Adrenal gland (tissue), 12 donors: Measurements from ENCODE around the gene GIGYF2. TPM values are rescaled to one million over a fixed set of nuclear protein-coding genes. Genes with fewer than 3 reads are reported as not detected.

Experiments
- DNase-seq, 7 donors: peaks; one replicate each; pipeline ENCODE4 v3.0.0-alpha.2; 2019 to 2020
- H3K27ac ChIP-seq, 5 donors: fragments of 200-600 bp; sonication (generic) in 4 of 5; 1 replicate in 3 of 5; 2 replicates in 2 of 5; pipeline versions ENCODE4 v1.5.1 to v1.8.0; 2016 to 2020; ENCODE audit warnings: mild to moderate bottlenecking in 1 of 5
- H3K27me3 ChIP-seq: fragments of 200-600 bp; 2 replicates; pipeline ENCODE4 v1.8.0; 2021
- H3K36me3 ChIP-seq, 2 donors: fragments of 200-600 bp; replicated peaks in 1 of 2; 1 replicate in 1 of 2; 2 replicates in 1 of 2; pipeline versions ENCODE4 v1.5.1 to v1.8.0; 2018 to 2022
- H3K4me1 ChIP-seq, 2 donors: fragments of 200-600 bp; replicated peaks in 1 of 2; 1 replicate in 1 of 2; 2 replicates in 1 of 2; pipeline versions ENCODE4 v1.5.1 to v1.8.0; 2018 to 2021
- H3K4me3 ChIP-seq, 4 donors: fragments of 200-600 bp; sonication (generic) in 3 of 4; one replicate each; pipeline ENCODE4 v1.5.1; 2016 to 2018
- H3K9me3 ChIP-seq, 3 donors: fragments of 200-600 bp; sonication (generic) in 1 of 3; replicated peaks in 1 of 3; 1 replicate in 2 of 3; 2 replicates in 1 of 3; pipeline versions ENCODE4 v1.5.1 to v1.8.0; 2016 to 2021
- POLR2A ChIP-seq, 2 donors: fragments of 450-650 bp; IDR thresholded peaks; one replicate each; pipeline ENCODE4 v1.6.1; 2017; ENCODE audit warnings: antibody characterized with exemption in 2 of 2, mild to moderate bottlenecking in 2 of 2, moderate library complexity in 1 of 2
- WGBS, 4 donors: extraction: QIAGEN DNeasy Blood & Tissue Kit in 2 of 4; methylation state at CpG; one replicate each; pipeline versions ENCODE4 v1.1.5 to v1.1.7; 2013 to 2017; 5-methylcytosine and 5-hydroxymethylcytosine counted together
- intact Hi-C, 2 donors: fragments of 100-400 bp; cut with DNase I; formaldehyde crosslinking; loops; one replicate each; pipeline versions ENCODE4 v1.14.1 to v1.15.0; 2022 to 2023
- polyA plus RNA-seq, 3 donors: library from polyadenylated mRNA; stranded (reverse); fragments of 200-250 nt in 2 of 3; fragments of 350-450 nt in 1 of 3; fragmentation: Illumina TruSeq in 1 of 3; extraction: RNeasy Lipid Tissue Mini Kit (QIAGEN cat#74804) in 1 of 3; gene quantifications; one replicate each; pipeline ENCODE4 v1.2.3, GENCODE V29; 2013 to 2014
- total RNA-seq, 9 donors: library from RNA; depleted of rRNA in 4 of 9; stranded (reverse); fragments of >200 nt in 4 of 9; fragments of 120-200 nt in 1 of 9; fragmentation: NEBNext Ultra II Directional in 1 of 9; extraction: Animal tissue kit (Norgen Biotek cat#: 25700) in 1 of 9; gene quantifications; one replicate each; pipeline versions ENCODE4 v1.1.0 to v1.2.4, GENCODE V29; 2013 to 2023
- TF ChIP-seq, protein P1 (sequence below), 6 experiments: fragments of 450-650 bp in 4 of 6; fragments of 200-600 bp in 2 of 6; sonication (generic) in 1 of 6; IDR thresholded peaks; 1 replicate in 5 of 6; 2 replicates in 1 of 6; pipeline versions ENCODE4 v1.5.1 to v1.8.0; 2016 to 2021; ENCODE audit warnings: antibody characterized with exemption in 6 of 6, mild to moderate bottlenecking in 2 of 6, moderate library complexity in 1 of 6
- donor health status: healthy with polysubstance abuse.
- donor health status: Bipolar disorder and iron deficiency.
- donor health status: DM: yes; HTN: yes; CAD: no.
- donor health status: DM: no; HTN: no; CAD: no.
- donor health status: DM: no; HTN: no; CAD: no.
- donor health status: DM: yes; HTN: yes; CAD: no.

Gene GIGYF2
- total and polyA plus RNA-seq, 12 donors: 13.5 to 93.7 (median 65.4) TPM

DNA sequence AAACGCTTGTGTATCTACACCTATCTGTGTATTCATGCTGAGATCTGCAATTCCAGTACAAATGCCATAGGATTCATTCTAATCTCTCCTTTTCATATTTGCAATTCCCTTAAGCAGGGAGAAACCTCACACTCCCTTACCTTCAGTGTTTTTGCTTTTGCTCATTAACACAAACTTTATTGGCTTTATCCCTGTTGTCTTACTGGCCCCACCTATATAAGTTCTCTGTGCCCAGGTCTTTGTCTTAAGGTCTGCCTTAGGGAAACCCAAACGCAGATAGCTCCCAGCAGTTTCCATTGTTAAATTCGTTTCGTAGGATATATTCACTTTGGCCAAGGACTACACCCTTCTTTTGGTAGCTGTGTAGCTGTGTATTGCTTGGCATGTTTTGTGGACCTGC is 169.0 kb downstream of the GIGYF2 start:
- intact Hi-C loops: no loop called here
- DNase-seq: no peak
- WGBS, 4 donors: 87 to 95% (median 91%) methylated on average over 4 of the region's 4 CpGs
- TF ChIP-seq POLR2A (IDR thresholded peaks at IDR 0.05): no peak
- TF ChIP-seq, protein P1, sequence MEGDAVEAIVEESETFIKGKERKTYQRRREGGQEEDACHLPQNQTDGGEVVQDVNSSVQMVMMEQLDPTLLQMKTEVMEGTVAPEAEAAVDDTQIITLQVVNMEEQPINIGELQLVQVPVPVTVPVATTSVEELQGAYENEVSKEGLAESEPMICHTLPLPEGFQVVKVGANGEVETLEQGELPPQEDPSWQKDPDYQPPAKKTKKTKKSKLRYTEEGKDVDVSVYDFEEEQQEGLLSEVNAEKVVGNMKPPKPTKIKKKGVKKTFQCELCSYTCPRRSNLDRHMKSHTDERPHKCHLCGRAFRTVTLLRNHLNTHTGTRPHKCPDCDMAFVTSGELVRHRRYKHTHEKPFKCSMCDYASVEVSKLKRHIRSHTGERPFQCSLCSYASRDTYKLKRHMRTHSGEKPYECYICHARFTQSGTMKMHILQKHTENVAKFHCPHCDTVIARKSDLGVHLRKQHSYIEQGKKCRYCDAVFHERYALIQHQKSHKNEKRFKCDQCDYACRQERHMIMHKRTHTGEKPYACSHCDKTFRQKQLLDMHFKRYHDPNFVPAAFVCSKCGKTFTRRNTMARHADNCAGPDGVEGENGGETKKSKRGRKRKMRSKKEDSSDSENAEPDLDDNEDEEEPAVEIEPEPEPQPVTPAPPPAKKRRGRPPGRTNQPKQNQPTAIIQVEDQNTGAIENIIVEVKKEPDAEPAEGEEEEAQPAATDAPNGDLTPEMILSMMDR (IDR thresholded peaks at IDR 0.05): no peak
- Histone ChIP-seq H3K27ac (no peak overlapping the region), H3K4me1 (no peaks in the 10 kb centered on the region), H3K9me3 (no peaks in the 10 kb centered on the region), H3K4me3 (no peak overlapping the region), H3K27me3 (no peaks in the 10 kb centered on the region), H3K36me3 (no peaks in the 10 kb centered on the region)

GRCh38 chr2:232869138-232870017 is 172.2 kb downstream of the GIGYF2 start:
- Histone ChIP-seq H3K4me1 (no peaks in the 10 kb centered on the region), H3K27me3 (no peaks in the 10 kb centered on the region), H3K4me3 (no peak overlapping the region), H3K27ac (no peak overlapping the region), H3K9me3 (no peaks in the 10 kb centered on the region), H3K36me3 (no peaks in the 10 kb centered on the region)
- 70 to 76% (median 73%) methylated on average over 15 of the region's 15 CpGs for WGBS, 4 donors
- no peak for TF ChIP-seq POLR2A (IDR thresholded peaks at IDR 0.05)
- TF ChIP-seq, protein P1 (IDR thresholded peaks at IDR 0.05): no peak
- intact Hi-C loops: no loop called here
- peak in 2 of 7 donors; percentile 16 to 39 for DNase-seq

DNA sequence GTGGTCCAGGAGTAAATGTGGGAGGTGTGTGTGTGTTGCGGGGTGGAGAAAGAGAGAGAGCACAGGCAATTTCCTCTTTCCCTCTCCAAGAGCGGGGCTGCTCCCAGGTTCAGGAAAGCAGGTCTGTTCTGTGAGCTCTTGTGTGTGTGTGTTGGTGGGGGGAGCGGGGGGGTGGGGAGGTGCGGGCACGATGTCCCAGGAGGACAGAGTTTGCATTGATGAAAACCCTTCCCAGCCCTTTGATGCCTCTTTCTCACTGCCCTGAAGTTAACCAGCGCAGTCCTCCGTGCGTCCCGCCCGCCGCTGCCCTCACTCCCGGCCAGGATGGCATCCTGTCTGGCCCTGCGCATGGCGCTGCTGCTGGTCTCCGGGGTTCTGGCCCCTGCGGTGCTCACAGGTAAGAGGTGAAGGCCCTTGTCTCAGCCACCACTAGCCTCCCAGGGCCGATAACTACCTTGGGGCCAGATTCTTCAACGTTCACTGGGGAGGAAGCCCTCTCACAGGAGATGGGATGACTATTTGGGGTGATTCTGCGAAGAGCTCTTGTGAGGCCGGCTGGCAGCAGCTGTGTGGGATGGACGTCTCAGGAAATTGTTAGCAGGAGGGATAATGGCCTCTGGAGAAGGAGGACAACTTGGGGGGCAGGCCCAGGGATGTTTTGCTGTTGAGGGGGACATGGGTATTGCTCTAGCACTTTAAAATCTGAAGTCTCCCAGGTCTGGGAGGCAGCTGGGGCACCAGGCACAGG is 173.1 kb downstream of the GIGYF2 start, which contains the start of gene SNORC:
SNORC (plus strand) TSS at position 247 of the 748 bp plus-strand sequence; CDS start at position 325, 78 bp downstream.
- Histone ChIP-seq H3K4me1 (no peaks in the 10 kb centered on the region), H3K27ac (no peak within 1 kb of the TSS), H3K36me3 (no peaks in the 10 kb centered on the region), H3K4me3 (no peak within 1 kb of the TSS), H3K27me3 (no peaks in the 10 kb centered on the region), H3K9me3 (no peaks in the 10 kb centered on the region)
- DNase-seq: peak in 2 of 7 donors; percentile 16 to 35
- TF ChIP-seq, protein P1 (IDR thresholded peaks at IDR 0.05): no peak
- TF ChIP-seq POLR2A (IDR thresholded peaks at IDR 0.05): no peak
- intact Hi-C loops: no loop called here
- 85 to 91% (median 85%) methylated on average over 20 to 21 of the region's 21 CpGs for WGBS, 4 donors

GRCh38 chr2:232870766-232871371 is 173.7 kb downstream of the GIGYF2 start:
- Histone ChIP-seq H3K36me3 (no peaks in the 10 kb centered on the region), H3K27me3 (no peaks in the 10 kb centered on the region), H3K4me3 (no peak overlapping the region), H3K4me1 (peaks cover 3 to 5% of the 10 kb centered on the region in 2 donors), H3K27ac (no peak overlapping the region), H3K9me3 (no peaks in the 10 kb centered on the region)
- intact Hi-C loops: no loop called here
- WGBS, 4 donors: 76 to 89% (median 84%) methylated on average over 12 to 17 of the region's 17 CpGs
- TF ChIP-seq POLR2A (IDR thresholded peaks at IDR 0.05): no peak
- TF ChIP-seq, protein P1 (IDR thresholded peaks at IDR 0.05): no peak
- DNase-seq: peak in 2 of 7 donors; percentile 12 to 46
